Measurements from ENCODE around the gene RHOD. TPM values are rescaled to one million over a fixed set of nuclear protein-coding genes. Genes with fewer than 3 reads are reported as not detected.

The RHOD gene
- total and polyA plus RNA-seq, 2 donors (not counting 3 experiments of a cell fraction or from before 2014, with no cell fraction given), result 10.6 to 17.9 TPM

DNA sequence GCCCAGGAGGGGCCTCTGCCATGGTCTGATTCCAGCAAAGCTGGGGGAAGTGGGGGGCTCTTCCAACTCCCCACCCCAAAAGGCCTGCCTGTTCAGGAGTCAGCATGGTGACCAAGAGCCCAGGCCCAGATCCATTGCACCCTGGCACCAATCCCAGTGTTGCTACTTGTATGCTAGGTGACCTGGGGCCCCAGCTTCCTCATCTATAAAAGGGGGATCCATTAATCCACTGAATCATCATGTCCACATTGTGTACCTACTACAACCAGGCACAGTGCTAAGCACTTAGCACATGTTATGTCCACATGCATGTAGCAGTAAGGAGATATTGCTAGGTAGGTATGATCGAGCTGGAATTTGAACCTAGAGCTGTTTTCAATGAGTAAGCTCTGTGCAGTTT, 31.7 kb upstream of the RHOD start:
- CTCF ChIA-PET, result interaction anchor here (0.6 to 1.4 kb wide), 2 partner anchors 8 to 67 kb away, joined by 3 read pairs; partner anchors contain the start of gene PC
- Histone ChIP-seq H3K4me2 (ENCODE audit: insufficient read depth, low read length) (no peak overlapping the region), H3K27me3 (ENCODE audit: control insufficient read depth in 2 of 2, insufficient read depth in 2 of 2, low read length in 2 of 2) (peaks cover 20 to 21% of the 10 kb centered on the region in 2 experiments), H3K27ac (ENCODE audit: insufficient read depth, low read depth, low read length) (no peak overlapping the region), H4K20me1 (replicated peaks; ENCODE audit: control insufficient read depth, extremely low read depth, insufficient read depth, low read length) (no peaks in the 10 kb centered on the region), H3K4me3 (replicated peaks in 1 of 3; ENCODE audit: insufficient read depth in 1 of 3, low read depth in 1 of 3, low read length in 3 of 3) (no peak overlapping the region), H3K9me3 (replicated peaks; ENCODE audit: control insufficient read depth, insufficient read depth, low read length) (no peaks in the 10 kb centered on the region), H3K36me3 (ENCODE audit: control insufficient read depth in 2 of 2, extremely low read depth in 1 of 2, insufficient read depth in 2 of 2, low read length in 2 of 2) (no peaks in the 10 kb centered on the region), H3K9me1 (replicated peaks; ENCODE audit: control insufficient read depth, extremely low read depth, insufficient read depth, low read length) (no peaks in the 10 kb centered on the region), H3K4me1 (ENCODE audit: control insufficient read depth, extremely low read depth, insufficient read depth, low read length) (peaks cover 6% of the 10 kb centered on the region), H3K79me2 (ENCODE audit: control insufficient read depth, insufficient read depth, low read length) (no peaks in the 10 kb centered on the region), H2AFZ (ENCODE audit: low read depth, low read length) (no peak overlapping the region), H3K9ac (replicated peaks; ENCODE audit: extremely low read depth, insufficient read depth, low read length) (no peak overlapping the region)
- TF ChIP-seq, protein P1, sequence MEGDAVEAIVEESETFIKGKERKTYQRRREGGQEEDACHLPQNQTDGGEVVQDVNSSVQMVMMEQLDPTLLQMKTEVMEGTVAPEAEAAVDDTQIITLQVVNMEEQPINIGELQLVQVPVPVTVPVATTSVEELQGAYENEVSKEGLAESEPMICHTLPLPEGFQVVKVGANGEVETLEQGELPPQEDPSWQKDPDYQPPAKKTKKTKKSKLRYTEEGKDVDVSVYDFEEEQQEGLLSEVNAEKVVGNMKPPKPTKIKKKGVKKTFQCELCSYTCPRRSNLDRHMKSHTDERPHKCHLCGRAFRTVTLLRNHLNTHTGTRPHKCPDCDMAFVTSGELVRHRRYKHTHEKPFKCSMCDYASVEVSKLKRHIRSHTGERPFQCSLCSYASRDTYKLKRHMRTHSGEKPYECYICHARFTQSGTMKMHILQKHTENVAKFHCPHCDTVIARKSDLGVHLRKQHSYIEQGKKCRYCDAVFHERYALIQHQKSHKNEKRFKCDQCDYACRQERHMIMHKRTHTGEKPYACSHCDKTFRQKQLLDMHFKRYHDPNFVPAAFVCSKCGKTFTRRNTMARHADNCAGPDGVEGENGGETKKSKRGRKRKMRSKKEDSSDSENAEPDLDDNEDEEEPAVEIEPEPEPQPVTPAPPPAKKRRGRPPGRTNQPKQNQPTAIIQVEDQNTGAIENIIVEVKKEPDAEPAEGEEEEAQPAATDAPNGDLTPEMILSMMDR (IDR thresholded peaks at IDR 0.05; ENCODE audit: extremely low read depth in 1 of 2, insufficient read depth in 1 of 2, low read depth in 1 of 2, low read length in 2 of 2), result no peak
- no peak for TF ChIP-seq GATA2 (IDR thresholded peaks at IDR 0.05; ENCODE audit: insufficient read depth, insufficient read length, low read depth, low read length)
- FAIRE-seq (no peak), DNase-seq (ENCODE audit: low read depth, low spot score) (no peak)
- intact Hi-C loops (cut with micrococcal nuclease), result loop anchor here (5.0 kb wide), 1 partner anchor 43 kb away; no protein-coding TSS in a partner anchor
- BruUV-seq (replicated peaks), result no TSS peak
- dilution Hi-C loops (cut with MboI; ENCODE audit: extremely low pct_ligation_motif_present, low sequenced_read_pairs), result no loop called here
- POLR2A ChIA-PET, result no interaction called here

DNA sequence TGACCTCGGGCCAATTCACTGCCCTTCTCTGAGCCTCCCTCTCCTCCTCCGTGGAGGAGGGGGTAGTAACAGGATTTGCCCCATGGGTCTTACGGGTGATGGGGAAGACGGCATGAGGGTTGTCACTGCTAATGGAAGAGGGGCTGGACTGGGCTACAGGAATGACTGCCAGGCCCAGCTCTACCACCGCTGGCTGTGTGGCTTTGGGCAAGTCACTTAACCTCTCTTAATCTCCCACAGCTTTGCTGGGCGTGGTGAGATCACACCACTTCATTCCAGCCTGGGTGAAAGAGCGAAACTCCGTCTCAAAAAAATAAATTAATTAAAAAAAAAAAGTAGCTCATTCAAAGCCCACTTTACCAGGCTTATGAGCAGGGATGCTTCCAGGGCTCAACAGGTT, 30.9 kb upstream of the RHOD start:
- no TSS peak for BruUV-seq (replicated peaks)
- peaks cover 20 to 21% of the 10 kb centered on the region in 2 experiments for H3K27me3 ChIP-seq (ENCODE audit: control insufficient read depth in 2 of 2, insufficient read depth in 2 of 2, low read length in 2 of 2)
- H3K9ac ChIP-seq (replicated peaks; ENCODE audit: extremely low read depth, insufficient read depth, low read length), result no peak overlapping the region
- no peaks in the 10 kb centered on the region for H4K20me1 ChIP-seq (replicated peaks; ENCODE audit: control insufficient read depth, extremely low read depth, insufficient read depth, low read length)
- H3K27ac ChIP-seq (ENCODE audit: insufficient read depth, low read depth, low read length), result no peak overlapping the region
- no peak for FAIRE-seq
- H3K4me3 ChIP-seq (replicated peaks in 1 of 3; ENCODE audit: insufficient read depth in 1 of 3, low read depth in 1 of 3, low read length in 3 of 3), result no peak overlapping the region
- H3K79me2 ChIP-seq (ENCODE audit: control insufficient read depth, insufficient read depth, low read length), result no peaks in the 10 kb centered on the region
- TF ChIP-seq, protein P2, sequence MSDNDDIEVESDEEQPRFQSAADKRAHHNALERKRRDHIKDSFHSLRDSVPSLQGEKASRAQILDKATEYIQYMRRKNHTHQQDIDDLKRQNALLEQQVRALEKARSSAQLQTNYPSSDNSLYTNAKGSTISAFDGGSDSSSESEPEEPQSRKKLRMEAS (IDR thresholded peaks at IDR 0.05; ENCODE audit: insufficient read depth, insufficient read length), result no peak
- TF ChIP-seq MYC (IDR thresholded peaks at IDR 0.05; ENCODE audit: low read depth, low read length) (no peak), JUN (IDR thresholded peaks at IDR 0.05; ENCODE audit: borderline replicate concordance, insufficient read depth, insufficient read length, low read depth) (no peak), FOS (IDR thresholded peaks at IDR 0.05; ENCODE audit: borderline replicate concordance, insufficient read depth, low read length) (no peak), GATA2 (IDR thresholded peaks at IDR 0.05; ENCODE audit: insufficient read depth, insufficient read length, low read depth, low read length) (no peak), POLR2A (IDR thresholded peaks at IDR 0.05; ENCODE audit: low read depth, low read length) (no peak), POLR2AphosphoS5 (IDR thresholded peaks at IDR 0.05; ENCODE audit: insufficient read depth, low read depth, low read length) (no peak), EZH2 (IDR thresholded peaks at IDR 0.05; ENCODE audit: borderline replicate concordance, low read depth, low read length, severe bottlenecking) (no peak)
- TF ChIP-seq, protein P1 (IDR thresholded peaks at IDR 0.05; ENCODE audit: extremely low read depth in 1 of 2, insufficient read depth in 1 of 2, low read depth in 1 of 2, low read length in 2 of 2), result no peak
- H3K36me3 ChIP-seq (ENCODE audit: control insufficient read depth in 2 of 2, extremely low read depth in 1 of 2, insufficient read depth in 2 of 2, low read length in 2 of 2), result no peaks in the 10 kb centered on the region
- intact Hi-C loops (cut with micrococcal nuclease) (no loop called here), dilution Hi-C loops (cut with MboI; ENCODE audit: extremely low pct_ligation_motif_present, low sequenced_read_pairs) (no loop called here)
- CTCF ChIA-PET, result interaction anchor here (0.6 to 1.4 kb wide), 3 partner anchors 9 to 68 kb away, joined by 3 to 5 read pairs (median 3); partner anchors contain the start of gene PC
- POLR2A ChIA-PET, result no interaction called here
- H3K4me1 ChIP-seq (ENCODE audit: control insufficient read depth, extremely low read depth, insufficient read depth, low read length), result peaks cover 6% of the 10 kb centered on the region
- H3K9me1 ChIP-seq (replicated peaks; ENCODE audit: control insufficient read depth, extremely low read depth, insufficient read depth, low read length), result no peaks in the 10 kb centered on the region
- no peak overlapping the region for H3K4me2 ChIP-seq (ENCODE audit: insufficient read depth, low read length)
- no peak overlapping the region for H2AFZ ChIP-seq (ENCODE audit: low read depth, low read length)
- H3K9me3 ChIP-seq (replicated peaks; ENCODE audit: control insufficient read depth, insufficient read depth, low read length), result no peaks in the 10 kb centered on the region
- no peak for DNase-seq (ENCODE audit: low read depth, low spot score)
